ENCODE measurements around the gene DENND2C.

GRCh38 chr1:114676115-114676514, 6.3 kb upstream of the DENND2C start:
- no peak for TF ChIP-seq ZNF138 (CRISPR knock-in tag; IDR thresholded peaks at IDR 0.05; ENCODE audit: low read depth)
- no peak for TF ChIP-seq SKIL (CRISPR knock-in tag; IDR thresholded peaks at IDR 0.05; ENCODE audit: borderline replicate concordance)
- TF ChIP-seq PREB (CRISPR knock-in tag; IDR thresholded peaks at IDR 0.05), result no peak
- TF ChIP-seq EZH2 (conservative IDR thresholded peaks at IDR 0.05; ENCODE audit: low read depth, low read length), result no peak
- TF ChIP-seq CTCF (CRISPR knock-in tag; IDR thresholded peaks at IDR 0.05), result no peak
- TF ChIP-seq ZNF292 (CRISPR knock-in tag; IDR thresholded peaks at IDR 0.05; ENCODE audit: borderline replicate concordance, low read depth), result no peak
